ENCODE results near the gene PHLDB2.

- no peak for TF ChIP-seq CTCF (IDR thresholded peaks at IDR 0.05)
- TF ChIP-seq POLR2A (IDR thresholded peaks at IDR 0.05): no peak
- no peak for TF ChIP-seq POLR2AphosphoS5 (IDR thresholded peaks at IDR 0.05)
These were observed 2.3 kb downstream of the PHLDB2 start for GRCh38 chr3:111861391-111861790.

Data from stomach (tissue), 4 donors.